SHP77 treated with DMSO at 0.1 percent for 48 hours (cell line): Measurements from ENCODE around the gene EXOC7.

Experiments
- DNase-seq: peaks from one replicate; lab custom pipeline; 2025; lab: John Stamatoyannopoulos, UW

EXOC7 gene

DNA sequence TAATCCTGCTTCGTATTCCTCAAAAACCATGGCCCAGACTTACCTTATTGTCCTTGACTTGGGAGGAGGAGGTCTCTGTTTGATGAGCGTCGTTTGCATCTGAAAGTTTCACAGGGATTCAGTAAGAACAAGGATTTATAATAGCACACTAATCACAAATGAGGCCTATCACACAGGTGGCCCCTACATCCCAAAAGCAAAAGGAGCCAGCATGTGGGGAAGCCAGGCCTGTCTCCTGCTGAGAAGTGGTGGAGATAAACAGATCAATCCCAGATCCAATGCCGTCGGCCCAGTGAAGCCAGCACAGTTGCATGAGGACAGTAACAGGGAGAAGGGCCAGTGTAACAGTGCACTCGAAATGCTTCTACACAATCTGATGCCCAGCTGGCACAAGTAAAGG, 63.2 kb downstream of the EXOC7 start:
- no peak for DNase-seq

DNA sequence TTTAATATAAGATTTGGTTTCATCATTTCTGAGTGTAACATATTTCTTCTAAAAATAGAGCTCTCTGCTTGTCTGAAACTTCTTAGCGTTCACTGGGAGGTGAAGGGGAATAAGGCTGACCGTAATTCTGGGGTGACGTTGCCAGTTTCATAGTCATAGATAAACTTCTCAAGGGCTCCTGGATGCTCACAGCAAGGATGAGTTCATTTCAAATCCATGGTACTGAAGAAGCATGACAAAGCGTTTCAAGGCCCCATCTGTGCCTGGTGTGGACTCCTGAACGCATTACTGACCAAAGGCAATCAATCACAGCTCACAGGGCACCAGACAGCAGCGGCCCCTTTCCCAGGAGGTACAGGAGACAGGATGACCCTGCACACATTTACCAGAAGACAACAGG, 64.5 kb downstream of the EXOC7 start:
- DNase-seq, result no peak

DNA sequence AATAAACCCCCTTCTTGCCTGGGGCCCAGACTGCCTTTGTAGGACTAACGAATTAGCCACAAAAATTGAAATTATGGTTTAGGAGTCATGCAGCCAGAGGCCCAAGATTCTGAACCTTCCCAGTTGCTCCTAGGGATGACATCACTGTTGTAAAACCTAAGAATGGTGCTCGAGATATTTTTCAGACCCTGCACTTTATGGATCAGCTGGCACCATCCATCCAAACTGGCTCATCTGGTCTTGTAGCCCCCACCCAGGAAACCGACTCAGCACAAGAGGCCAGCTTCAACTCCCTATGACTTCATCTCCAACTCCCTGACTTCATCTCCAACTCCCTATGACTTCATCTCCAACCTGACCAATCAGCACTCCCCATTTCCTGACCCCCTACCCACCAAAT, 65.5 kb downstream of the EXOC7 start:
- DNase-seq, result no peak

DNA sequence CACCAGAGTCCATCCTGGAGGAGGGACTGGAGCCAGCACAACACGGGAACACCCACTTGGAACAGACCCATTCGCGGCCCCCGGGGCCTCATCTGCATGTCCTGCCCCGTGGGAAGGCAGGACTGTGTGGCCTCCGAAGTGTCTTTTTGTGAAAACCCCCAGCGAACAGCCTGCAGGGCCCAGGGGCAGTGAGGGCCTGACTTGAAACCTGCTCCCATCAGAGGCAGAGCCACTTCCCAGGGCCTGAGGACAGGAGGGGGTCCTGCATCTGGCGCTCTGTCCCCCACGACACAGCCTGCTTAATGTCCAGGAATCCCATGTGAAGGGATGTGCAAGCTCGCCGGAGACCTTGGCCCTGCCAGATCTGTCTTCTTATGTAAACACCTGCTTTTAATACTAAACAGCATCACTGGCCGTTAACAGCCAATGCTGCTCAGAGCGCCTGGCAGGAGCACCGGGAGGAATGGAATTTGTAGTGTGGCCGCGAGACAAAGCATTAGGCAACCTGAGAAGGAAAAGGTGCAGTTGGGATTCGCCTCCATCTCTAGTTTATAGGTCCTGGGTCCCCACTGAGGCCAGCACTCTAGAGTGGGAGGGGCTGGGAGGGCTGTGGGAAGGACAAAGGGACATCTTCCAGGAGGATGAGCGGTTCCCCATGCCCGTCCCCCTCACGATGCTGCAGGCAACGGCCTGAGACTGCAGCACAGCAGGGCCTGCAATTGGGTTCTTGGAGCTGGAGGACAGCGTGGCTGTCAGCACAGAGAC, 66.9 kb downstream of the EXOC7 start:
- DNase-seq, result no peak

DNA sequence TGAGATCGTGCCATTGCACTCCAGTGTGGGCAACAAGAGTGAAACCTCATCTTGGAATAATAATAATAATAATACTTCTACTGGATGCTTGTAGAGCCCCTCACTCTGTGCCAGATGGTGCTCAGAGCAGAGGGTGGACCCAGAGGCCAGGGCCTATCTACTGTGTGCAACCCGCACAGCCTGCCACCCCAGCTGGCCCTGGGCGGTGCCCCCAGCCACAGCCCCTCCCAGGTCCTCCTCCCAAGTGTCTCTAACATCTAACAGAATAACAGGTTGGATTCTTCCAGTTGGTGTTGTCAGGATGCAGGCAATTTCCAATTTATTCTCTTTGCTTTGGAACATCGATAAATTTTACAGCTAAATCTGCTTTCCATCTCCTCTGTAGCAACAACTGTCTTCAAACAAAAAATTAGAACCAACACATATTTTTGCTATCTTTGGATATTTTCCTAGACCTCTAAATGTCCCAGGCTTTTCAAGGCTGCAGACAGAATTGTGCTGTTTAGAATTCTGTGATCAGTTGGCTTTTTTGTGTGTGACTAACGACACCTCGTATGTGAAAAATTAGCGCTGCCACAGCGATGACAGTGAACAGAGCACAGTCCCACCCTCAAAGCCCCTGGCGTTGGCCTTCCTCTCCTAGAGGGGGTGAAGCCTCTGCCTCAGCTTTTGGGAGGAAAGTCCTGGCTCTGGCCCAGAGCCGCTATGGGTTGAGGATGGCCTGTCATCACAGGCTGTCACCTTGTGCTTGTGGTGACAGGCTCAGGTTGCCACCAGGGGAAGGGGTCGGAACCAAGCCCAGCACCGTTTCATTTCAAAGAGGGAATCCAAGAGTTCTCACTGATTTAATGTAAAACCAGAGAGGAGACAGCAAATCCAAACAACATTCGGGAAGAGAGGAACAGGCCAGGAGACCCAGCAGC, 68.9 kb downstream of the EXOC7 start:
- DNase-seq, result no peak

DNA sequence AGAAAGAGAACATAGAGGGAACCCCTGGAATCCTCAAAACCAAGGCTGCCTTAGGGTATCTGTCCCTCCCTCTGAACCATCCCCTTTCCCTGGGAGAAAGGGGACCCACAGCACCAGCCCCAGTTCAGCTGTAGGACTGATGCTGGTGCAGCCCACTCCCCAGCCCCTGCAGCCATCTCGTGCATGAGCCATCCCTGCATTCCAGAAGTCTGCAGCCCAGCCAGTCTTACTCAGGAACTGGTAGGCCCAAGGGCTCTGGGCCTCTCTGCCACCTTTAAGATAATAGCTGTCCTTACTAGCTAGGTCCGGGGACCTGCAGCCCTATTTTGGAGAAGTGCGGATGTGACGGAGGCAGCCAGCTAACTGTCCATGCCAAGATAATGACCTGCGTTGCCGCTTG, 70.4 kb downstream of the EXOC7 start:
- DNase-seq, result no peak

DNA sequence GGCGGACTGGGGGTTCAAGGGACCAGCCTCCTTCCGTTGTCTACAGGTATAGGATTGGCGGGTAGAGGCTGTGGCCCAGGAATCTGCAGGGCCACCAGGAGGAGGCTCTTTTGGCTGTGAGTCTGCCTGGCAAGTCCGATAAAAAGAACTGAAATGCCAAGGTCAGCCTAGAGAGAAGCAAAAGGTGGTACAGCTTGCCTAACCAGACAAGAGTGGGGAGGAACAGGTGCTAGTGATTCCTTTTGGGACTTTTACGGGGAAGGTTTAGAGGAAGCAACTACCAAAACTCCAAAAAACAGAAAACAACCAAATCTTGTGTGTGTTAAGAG, 70.8 kb downstream of the EXOC7 start:
- no peak for DNase-seq

DNA sequence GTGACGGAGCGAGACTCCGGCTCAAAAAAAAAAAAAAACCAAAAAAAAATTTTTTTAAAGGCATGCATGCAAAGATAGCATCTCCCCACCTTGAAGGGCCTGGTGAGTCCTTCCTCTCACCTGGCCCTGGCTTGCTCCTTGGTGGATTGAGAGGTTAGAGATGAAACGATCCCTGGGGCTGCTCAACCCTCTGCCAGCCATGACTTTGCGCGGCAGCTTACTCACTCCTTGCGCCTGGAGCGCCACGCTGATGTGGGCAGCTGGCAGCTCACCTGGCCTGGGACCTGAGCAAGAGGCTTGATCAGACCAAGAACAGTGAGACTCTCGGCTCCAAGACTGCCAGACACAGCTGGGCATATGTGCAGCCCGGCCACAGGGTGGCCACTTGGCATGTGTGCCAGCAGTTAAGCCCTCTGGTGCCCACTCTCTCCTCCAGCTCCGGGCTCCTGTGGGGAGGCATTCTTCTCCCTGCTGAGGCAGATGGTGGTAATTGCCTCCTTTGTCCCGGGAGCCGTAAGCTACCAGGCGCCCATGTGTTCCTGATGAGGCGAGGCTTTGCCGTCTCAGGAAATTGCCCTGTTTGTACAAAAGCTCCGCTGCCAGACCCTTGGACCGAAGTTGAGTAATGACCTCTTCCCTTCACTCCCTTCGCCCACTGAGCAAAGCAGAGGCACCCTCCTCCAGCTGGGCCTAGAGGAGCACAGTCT, 71.4 kb downstream of the EXOC7 start:
- peak; percentile 5 for DNase-seq
